Measurements from ENCODE around the gene KRT80. TPM values are rescaled to one million over a fixed set of nuclear protein-coding genes. Genes with fewer than 3 reads are reported as not detected.
"Not testable (repeated sequence)": the region's sequence is repeated elsewhere in the genome, so short reads cannot be mapped to it uniquely, and the experiment has no call there.

The KRT80 gene
- total RNA-seq = under 0.01 TPM

- DNase-seq (ENCODE audit: low read depth in 2 of 3, low spot score in 2 of 3) = peak in 2 of 3 donors; percentile 89 to 95
Observed at GRCh38 chr12:52191841-52192791, at the start of gene KRT80. Gene KRT80, minus strand, starts transcription at chr12:52192014. Its CDS starts 112 bp downstream, at chr12:52191902.

- DNase-seq (ENCODE audit: low read depth in 2 of 3, low spot score in 2 of 3) = no peak
Observed at GRCh38 chr12:52241205-52241842, 49.5 kb upstream of the KRT80 start.

- DNase-seq (ENCODE audit: low read depth in 2 of 3, low spot score in 2 of 3) = not testable (repeated sequence)
Observed at GRCh38 chr12:52240247-52240646, 48.4 kb upstream of the KRT80 start.

GRCh38 chr12:52239767-52240166 lies 48.0 kb upstream of the KRT80 start:
- no peak for DNase-seq (ENCODE audit: low read depth in 2 of 3, low spot score in 2 of 3)

- DNase-seq (ENCODE audit: low read depth in 2 of 3, low spot score in 2 of 3) = no peak
Observed at GRCh38 chr12:52238916-52239646, 47.3 kb upstream of the KRT80 start.

GRCh38 chr12:52238207-52238840 lies 46.5 kb upstream of the KRT80 start:
- DNase-seq (ENCODE audit: low read depth in 2 of 3, low spot score in 2 of 3) = no peak

- no peak for DNase-seq (ENCODE audit: low read depth in 2 of 3, low spot score in 2 of 3)
Observed at GRCh38 chr12:52236386-52237050, 44.7 kb upstream of the KRT80 start.

GRCh38 chr12:52235822-52236361 lies 44.1 kb upstream of the KRT80 start:
- no peak for DNase-seq (ENCODE audit: low read depth in 2 of 3, low spot score in 2 of 3)

- DNase-seq (ENCODE audit: low read depth in 2 of 3, low spot score in 2 of 3) = no peak
Observed at GRCh38 chr12:52235001-52235764, 43.4 kb upstream of the KRT80 start.

GRCh38 chr12:52234223-52234810 lies 42.5 kb upstream of the KRT80 start:
- no peak for DNase-seq (ENCODE audit: low read depth in 2 of 3, low spot score in 2 of 3)

- DNase-seq (ENCODE audit: low read depth in 2 of 3, low spot score in 2 of 3) = no peak
Observed at GRCh38 chr12:52233462-52234207, 41.8 kb upstream of the KRT80 start.

- no peak for DNase-seq (ENCODE audit: low read depth in 2 of 3, low spot score in 2 of 3)
Observed at GRCh38 chr12:52232674-52233461, 41.1 kb upstream of the KRT80 start, which contains the start of gene KRT7. Gene KRT7, plus strand, starts transcription at chr12:52233243. Its CDS starts 54 bp downstream, at chr12:52233297.

GRCh38 chr12:52232203-52232673 lies 40.4 kb upstream of the KRT80 start:
- no peak for DNase-seq (ENCODE audit: low read depth in 2 of 3, low spot score in 2 of 3)

GRCh38 chr12:52231305-52232202 lies 39.7 kb upstream of the KRT80 start:
- no peak for DNase-seq (ENCODE audit: low read depth in 2 of 3, low spot score in 2 of 3)

GRCh38 chr12:52230364-52231281 lies 38.8 kb upstream of the KRT80 start:
- no peak for DNase-seq (ENCODE audit: low read depth in 2 of 3, low spot score in 2 of 3)
